HG03103 (cell line): ENCODE data around the gene L3MBTL4.
"Not testable (repeated sequence)": the region's sequence is repeated elsewhere in the genome, so short reads cannot be mapped to it uniquely, and the experiment has no call there.

ENCODE experiments used
- ATAC-seq: cut with Tn5 transposase; IDR thresholded peaks from one replicate; pipeline ENCODE4 v1.9.1; 2021; ENCODE audit warnings: low read depth; ENCODE audit not compliant: unreplicated experiment

Gene L3MBTL4

DNA sequence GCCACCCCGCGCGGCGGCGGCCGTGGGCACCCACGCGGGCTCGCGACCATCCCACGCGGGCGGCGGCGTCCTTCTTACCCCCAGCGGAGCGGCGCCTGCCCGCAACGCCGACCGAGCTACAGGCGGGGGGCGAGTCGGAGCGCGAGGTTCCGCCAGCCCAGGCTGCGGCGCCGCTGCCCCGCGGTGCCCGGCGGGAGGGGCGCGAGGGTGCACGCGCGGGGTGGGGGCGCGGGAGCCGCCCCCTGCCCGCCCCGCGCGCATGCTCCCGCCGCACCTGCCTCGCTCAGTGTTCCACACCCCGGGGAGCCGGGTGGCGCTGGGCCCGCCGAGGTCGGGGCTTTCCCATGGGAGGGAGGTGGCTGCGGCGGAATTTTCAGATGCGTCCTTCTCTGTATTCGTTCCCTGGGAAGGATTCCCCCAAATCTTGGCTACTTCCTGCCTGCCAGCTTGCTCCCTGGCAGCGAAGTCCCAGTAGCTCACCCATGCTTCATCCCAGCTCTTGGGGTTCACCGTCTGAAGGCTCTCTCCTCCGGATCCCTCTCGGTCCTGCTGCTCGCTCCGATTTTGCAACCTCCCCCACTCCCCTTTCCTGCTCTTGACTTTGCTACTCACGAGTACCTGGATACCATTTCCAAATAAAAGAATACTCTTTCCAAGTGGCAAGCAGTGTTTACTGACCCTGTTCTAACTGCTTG, at the start of gene L3MBTL4:
L3MBTL4 (minus strand) TSS at position 189 of the 695 bp plus-strand sequence. CDS start 103,286 bp downstream, outside the sequence.
- ATAC-seq = peak; percentile 46

DNA sequence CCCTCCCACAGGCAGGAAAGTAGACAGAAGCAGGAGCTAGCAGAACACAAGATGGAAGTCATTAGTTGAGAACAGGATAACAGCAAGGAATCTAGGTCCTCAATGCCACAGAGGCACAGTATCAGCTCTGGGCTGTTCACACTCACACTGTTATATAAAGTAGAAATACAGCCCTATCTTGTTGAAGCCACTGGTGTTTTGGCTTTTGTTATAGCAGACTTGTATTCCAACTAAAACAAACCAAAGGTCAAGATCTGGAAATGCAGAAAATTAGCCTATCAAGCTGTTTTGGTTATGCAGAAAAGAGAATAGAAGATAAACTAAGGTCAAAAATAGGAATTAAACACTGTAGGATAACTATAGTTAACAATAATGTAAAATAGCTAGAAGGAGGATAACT, 37.5 kb upstream of the L3MBTL4 start:
- no peak for ATAC-seq

DNA sequence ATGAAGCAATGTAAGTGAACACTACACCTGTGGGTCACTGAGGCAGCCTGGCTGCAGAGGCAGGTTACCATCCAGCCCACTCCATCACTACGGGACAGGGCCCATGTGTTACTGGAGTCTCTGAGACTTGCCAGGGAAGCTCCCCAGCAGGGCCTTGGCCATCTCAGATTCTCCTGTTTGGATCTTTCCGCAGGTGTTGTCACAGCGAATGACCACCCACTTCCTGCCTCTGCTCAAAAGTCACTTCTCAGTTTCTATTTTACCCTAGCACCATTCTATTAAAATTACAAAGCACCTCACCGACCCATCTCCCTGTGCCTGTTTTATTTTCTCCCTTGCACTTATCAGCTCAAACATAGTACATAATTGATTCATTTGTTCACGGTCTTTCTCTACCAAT, 34.5 kb upstream of the L3MBTL4 start:
- ATAC-seq = peak; percentile 67

DNA sequence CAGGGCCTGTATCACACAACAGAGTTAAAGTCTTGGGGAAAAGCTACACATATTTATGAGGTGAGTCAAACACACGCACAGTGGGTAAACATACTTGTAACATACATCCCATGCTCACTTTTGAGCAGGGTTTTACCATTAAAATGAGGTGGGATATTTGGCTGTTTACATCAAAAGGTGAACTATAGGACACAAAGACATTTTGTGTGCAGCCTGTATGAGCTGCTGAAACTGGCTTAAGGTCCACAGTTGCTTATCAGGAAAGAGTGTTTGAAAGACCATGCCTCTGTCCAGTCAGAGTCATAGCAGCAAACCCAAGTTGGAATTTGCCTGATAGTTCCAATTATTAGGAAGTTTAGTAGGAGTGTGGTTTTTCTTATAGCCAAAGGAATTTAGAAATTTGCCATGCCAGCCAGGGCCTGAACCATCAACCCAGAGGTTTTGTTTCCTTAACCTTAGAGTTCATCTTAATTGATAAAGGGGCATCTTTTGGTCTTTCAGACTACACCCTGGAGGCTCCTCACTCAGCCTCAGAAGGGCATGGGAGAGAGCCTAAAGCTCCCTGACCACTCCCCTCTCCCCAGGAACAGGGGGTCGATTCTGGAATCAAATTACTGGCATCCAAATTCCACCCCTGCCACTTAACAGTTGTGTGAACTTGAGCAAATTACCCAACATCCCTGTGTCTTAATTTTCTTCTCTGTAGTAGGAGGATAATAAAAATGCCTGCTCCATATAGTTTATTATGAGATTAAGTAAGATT, 29.9 kb upstream of the L3MBTL4 start:
- no peak for ATAC-seq

DNA sequence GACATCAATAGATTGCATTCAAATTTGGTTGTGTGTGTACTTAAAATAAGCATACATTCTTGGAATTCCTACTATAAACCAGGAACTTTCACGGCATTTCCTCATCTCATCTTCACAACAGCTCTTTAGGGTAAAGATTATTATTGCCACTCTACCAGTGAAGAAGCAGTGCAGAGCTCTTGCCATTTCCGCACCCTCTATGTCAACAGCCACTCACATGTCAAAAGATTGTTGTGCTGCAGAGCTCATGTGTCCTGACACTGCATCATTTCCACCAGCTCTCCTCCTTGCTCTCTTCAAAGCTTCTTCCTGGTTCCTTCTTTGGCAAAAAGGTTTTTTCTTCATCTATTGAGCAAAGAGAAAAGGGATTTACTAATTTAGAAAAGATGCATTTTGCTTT, 26.5 kb upstream of the L3MBTL4 start:
- no peak for ATAC-seq

DNA sequence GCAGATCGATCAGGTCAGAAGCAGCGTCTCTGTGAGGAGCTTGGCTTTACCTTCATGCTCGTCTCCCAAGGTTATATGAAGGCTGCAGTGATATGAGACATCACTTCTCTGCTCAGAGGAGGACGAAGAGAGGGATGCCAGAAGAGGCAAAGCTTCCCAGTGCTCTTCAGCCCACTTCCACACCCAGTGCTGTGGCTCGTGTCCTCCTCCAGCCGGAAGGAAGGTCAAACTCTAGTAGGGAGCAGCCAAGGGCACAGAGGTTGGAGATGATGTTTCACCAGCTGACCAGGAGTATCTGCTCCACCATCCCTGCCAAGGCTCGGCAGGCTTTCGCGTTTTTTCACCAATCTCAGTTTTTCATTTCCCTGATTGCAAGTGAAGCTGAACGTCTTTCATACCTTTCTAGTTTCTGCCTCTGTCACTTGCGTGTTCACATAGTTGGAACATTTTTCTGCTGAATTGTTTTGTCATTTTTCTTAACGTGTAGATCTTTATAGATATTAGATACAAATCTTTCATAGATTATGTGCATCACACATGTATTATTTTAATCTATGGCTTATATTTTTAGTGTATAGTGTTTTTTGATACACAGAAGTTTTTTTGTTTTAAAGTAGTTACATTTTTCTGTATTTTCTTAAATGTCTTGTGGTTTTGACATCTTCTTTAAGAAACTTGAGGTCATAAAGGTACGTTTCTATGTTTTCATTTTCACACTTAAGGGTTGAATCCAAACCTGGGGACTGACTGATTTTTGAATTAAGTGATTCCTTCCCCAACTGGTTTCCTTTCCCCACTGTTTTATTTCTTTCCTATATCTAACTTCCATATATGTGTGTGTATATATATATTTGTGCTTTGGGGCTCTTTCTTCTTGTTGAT, 23.5 kb upstream of the L3MBTL4 start:
- no peak for ATAC-seq

DNA sequence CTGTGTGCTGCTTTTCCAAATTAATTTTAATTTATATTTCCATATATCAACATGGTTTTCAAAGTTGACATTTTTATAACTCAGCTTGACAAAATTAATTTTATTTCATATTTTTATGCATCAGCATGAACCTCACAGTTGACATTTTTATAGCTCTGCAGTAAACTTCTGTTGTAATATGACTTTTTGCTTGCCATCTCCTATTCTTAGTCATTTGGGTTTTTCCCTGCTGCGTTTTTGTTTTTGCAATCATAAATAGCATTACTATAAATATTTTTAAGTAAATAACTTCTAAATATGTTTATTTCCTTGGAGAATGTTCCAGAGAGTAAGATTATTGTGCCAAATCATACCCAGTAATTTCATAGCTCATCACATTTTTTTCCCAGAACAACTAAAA, 21.0 kb upstream of the L3MBTL4 start:
- no peak for ATAC-seq

DNA sequence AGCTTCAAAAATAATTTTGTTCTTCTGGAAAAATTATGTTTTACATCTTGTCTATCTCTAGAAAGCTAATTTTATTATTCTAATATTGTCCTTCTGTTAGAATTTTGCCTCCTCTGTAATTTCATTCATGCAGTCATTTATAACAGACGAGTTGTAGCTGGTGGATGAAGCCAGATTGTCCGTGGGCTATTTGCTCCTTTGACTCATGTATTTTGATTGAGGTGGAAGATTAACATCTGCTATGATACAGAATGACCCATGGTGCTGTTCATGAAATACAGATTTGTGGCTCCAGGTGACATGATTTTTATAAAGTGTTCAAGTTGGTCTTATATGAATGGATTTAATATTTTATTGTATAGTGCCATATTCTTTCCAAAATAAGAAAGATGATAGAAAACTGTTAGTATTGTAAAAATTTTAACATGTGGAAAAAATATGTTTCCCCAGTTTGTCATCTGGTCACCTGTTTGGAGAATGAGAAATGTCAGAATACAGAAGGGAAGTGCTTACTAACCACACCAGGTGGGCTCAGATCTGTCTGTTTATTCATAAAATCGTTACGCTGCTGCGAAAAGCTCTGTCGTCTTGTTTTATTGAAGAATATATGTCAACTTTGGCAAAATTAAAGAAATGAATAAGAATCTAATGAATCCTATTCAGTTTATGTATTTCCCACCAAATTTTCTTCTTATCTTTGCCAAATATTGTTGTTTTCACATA, 20.4 kb upstream of the L3MBTL4 start:
- ATAC-seq = no peak

DNA sequence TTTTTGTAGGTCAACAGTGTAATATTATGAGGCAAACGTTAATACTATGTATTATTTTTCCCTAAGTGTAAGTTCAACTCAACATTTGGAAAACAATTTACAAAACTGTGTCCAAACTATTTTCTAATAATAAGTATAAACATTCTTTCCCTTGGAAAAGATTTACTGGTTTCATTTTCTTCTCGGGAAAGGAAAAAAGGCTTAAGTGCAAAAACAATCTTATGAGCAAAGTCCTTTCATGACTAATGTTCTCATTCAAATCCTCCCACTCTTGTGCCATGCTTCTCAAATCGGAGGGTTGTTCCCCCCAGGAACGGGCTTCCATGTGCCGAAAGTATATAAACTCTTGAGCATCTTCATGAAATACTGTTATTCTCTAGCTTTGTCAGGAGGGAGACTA, 19.8 kb upstream of the L3MBTL4 start:
- no peak for ATAC-seq

DNA sequence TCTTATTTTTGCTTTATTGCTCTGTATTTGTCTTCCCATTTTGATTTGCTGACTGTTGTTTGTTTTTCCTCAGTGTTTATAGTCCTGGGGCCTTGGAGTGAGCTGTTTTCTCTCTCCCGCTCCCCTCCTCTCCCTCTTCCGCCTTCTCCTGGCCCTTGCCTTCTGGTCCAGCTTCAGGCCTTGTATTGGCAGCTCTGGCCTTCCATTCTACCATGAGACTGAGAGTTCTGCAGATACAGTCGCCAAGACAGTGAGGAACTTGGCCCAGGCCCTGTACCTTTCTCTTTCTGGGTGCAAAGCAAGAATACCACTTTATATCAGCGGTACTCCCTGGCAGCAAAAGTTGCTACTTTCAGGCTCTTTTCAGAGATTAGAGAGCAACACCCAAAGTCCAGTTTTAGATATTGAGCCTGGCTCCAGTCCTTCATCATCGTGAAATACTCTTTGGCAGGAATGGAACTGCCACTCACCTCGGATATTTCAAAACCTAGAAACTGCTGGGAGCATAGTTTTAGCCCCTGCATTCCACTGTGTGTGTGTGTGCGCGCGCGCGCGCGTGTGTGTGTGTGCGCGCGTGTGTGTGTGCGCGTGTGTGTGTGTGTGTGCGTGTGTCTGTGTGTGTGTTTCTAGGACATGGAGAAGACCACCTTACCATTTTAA, 17.1 kb upstream of the L3MBTL4 start:
- ATAC-seq = no peak

DNA sequence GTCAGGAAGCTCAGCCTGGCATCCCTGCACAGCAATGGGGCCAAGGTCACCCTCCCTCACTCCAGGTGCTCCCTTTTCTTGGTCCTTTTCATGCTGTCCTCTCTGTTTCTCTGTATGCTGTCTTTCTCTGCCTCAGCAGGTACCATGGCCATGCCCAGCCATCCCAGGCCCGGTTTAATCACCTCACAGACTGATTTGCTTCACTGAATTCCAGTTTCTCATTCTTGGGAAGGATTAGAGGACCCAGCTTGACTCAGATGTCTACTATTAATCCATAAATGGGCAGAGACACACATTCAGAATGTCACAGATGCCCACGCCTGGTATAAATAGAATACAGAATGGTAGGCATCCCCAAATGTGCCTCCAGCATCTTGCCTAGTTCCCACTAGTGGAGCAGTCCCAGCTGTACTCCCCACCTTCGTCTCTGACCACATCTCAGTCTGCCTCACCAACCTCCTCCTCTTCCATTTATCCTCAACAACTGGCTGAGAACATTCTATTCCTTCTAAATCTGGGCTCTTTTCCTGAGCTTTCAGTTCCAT, 14.2 kb upstream of the L3MBTL4 start:
- no peak for ATAC-seq

DNA sequence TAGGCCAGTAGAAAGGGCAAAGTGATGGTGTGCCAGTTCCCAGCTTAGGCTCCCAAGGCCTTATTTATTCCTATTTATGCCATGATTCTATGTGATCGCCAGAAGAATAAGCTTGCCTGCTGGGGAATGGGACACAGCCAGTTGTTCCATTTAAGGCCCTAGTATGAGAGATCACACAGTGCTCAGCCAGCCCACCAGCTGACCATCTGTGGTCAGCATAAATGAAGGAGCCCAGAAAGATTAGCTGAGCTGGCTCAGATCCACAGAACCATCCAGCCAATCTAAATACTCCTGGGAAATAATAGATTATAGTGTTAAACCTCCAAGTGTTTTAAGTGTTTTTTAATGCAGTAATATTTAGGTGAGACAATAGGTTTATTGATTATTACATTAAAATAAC, 12.6 kb upstream of the L3MBTL4 start:
- ATAC-seq = no peak

DNA sequence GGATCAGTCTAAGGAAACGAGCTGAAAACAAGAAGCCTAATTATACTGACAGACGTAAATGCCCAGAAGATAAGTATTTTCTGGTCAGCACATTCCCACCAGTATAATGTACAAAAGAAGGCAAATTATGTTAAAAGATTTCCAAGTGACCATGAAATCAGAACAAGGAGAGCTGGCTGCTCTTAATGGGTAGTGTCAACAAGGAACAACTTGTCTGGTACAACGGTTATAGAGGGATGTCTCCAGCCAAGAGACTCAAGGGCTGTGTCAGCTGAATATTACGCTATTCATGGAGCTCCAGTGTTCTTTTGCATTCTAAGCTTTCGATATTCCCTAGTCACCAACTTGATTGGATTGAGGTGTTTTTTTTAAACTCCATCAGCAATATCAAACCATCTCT, 8.6 kb upstream of the L3MBTL4 start:
- no peak for ATAC-seq

DNA sequence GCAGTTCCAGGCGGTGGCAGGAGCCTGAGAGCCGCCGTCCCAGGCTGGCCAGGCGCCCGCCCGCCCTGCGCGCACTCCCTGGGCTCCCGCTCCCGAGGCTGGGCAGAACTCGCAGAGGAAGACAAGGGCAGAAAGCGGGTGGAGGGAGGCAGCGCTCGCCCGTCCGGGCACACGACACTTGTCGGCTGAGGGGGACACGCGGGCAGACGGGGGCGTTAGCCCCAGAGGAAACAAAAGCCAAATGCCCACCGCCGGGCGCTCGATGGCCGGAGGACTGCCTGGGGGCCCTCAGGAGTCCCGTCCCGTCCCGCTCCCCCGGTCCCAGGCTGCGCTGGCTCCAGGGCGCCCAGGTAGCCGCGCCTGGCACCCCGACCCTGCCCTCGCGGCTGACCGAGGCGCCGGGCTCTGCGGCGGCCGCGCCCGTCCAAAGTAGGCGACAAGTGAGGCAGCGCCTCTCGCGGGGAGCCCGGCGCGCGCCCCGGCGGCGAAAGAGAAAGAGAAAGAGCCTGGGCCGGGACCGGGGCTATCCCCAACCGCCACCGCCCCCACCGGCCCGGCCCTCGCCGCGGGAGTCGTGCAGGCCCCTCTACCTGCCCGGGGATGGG, 491 bp downstream of the L3MBTL4 start:
- peak; percentile 69 for ATAC-seq

DNA sequence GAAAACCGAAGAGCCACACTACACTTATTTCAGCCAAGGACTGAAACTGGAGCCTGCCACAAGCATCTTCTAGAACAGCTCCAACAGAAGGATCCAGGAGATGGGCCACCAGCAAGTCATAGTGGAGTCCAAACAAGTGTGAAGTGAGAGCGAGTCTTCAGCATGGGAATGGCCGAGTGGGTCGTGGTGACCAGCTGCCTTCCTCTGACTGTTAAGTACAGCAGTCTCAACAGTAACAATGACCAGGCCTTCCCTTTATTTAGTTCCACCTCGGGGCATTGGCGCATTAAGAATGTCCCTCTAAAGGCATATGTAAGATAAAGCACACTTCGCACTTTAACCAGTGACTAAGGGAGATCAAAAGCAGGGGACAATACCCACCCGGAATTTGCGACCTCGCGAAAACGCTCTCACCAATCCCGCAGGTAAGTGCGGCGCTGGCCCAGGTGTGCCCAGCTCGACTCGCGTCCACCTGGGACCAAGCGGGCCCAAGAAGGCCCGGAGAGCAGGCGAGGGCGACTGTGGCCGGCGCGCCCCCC, 1.1 kb downstream of the L3MBTL4 start:
- ATAC-seq = no peak

DNA sequence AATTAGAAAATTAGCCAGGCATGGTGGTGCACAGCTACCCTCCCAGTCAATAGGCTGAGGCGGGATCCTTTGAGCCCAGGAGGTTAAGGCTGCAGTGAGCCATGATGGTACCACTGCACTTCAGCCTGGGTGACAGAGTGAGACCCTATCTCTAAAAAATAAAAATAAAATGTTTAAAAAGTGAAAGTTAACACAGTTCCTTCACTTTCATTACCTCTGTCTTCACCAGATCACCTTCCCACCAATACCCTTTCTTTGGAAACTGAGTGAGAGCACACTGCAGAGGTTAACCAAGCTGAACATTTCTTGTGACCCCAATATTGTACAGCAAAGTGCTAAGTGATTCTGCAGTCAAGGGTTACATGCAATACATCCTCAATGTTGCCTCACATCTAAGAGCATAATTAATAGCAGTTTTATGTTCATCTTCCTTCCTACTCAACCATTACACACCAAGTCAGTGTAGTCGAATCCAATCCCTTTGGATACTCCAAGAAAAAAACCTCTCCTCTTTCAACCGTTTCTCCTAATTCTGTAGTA, 1.7 kb downstream of the L3MBTL4 start:
- no peak for ATAC-seq

DNA sequence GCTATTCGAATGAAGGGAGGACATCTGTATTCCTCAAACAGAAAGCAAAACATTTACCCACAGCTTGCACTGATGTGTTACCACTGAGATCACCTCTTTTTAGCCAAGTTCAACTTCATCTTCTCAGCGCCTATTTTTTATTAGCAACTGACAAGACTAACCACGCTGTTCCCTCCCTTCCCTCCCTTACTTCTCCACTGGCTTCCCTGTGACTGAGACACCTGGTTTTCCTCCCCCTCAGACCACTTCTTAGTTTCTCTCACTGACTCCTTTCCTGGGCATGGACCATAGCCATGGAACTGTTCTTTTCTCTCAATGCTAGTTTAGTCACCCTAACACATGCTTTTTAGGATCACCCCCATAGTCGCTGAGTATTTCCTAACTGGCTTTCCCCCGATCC, 3.3 kb downstream of the L3MBTL4 start:
- no peak for ATAC-seq

DNA sequence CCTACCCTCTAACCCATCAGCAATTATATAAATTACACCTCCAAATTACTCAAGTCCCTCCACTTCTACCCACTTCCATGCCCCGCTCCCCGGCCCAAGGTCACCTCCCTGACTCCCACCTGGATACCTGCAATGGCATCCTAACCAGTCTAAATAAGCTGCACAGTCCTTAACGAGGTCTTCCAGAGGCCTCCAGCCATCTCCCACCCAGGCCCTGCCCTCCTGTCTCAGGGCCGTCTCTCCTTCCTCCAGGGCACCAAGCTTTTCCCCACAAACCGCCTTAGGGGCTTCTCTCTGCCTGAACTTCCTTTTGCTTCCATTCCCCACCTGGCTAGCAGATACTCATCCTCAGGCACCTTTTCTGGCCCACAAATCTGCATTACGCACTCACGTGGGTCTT, 4.8 kb downstream of the L3MBTL4 start:
- ATAC-seq = no peak

DNA sequence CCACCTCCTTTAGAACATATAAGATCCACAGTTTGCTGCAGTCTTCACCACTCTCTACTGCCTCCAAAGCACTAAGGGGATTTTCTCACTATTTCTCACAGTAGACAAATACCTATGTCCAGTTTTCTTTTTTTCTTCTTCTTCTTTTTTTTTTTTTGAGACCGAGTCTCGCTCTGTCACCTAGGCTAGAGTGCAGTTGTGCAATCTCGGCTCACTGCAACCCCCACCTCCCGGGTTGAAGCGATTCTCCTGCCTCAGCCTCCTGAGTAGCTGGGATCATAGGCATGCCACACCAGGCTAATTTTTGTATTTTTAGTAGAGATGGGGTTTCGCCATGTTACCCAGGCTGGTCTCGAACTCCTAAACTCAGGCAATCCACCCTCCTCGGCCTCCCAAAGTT, 6.2 kb downstream of the L3MBTL4 start:
- not testable (repeated sequence) for ATAC-seq
